Measurements from ENCODE around the gene NPIPA1.
"Not testable (repeated sequence)": the region's sequence is repeated elsewhere in the genome, so short reads cannot be mapped to it uniquely, and the experiment has no call there.

DNA sequence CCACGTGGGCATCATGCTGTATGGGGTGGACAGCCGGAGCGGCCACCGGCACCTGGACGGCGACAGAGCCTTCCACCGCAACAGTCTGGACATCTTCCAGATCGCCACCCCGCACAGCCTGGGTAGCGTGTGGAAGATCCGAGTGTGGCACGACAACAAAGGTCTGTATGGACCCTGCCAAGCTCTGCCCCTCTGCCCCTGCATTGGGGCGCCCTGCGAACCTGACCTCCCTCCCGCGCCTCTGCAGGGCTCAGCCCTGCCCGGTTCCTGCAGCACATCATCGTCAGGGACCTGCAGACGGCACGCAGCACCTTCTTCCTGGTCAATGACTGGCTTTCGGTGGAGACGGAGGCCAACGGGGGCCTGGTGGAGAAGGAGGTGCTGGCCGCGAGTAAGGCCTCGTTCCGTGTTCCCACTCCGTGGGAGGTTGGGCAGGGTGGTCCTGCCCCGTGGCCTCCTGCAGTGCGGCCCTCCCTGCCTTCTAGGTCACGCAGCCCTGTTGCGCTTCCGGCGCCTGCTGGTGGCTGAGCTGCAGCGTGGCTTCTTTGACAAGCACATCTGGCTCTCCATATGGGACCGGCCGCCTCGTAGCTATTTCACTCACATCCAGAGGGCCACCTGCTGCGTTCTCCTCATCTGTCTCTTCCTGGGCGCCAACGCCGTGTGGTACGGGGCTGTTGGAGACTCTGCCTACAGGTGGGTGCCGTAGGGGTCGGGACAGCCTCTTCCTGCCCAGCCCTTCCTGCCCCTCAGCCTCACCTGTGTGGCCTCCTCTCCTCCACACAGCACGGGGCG is 4.5 kb upstream of the NPIPA1 start:
- TF ChIP-seq EZH2 (IDR thresholded peaks at IDR 0.05; ENCODE audit: insufficient read depth, poor library complexity, severe bottlenecking); EZH2phosphoT487 (IDR thresholded peaks at IDR 0.05; ENCODE audit: insufficient read depth, low read depth): not testable (repeated sequence)
